C4-2B (cell line): ENCODE measurements around the gene SAAL1.

ENCODE experiments used
- ZFX ChIP-seq: fragments of 450-650 bp; IDR thresholded peaks from 2 replicates; pipeline ENCODE4 v1.6.1; 2017
- TF ChIP-seq, protein P1 (sequence below): fragments of 450-650 bp; conservative IDR thresholded peaks from 2 replicates; pipeline ENCODE4 v1.5.1; 2017; ENCODE audit warnings: mild to moderate bottlenecking

- TF ChIP-seq, protein P1, sequence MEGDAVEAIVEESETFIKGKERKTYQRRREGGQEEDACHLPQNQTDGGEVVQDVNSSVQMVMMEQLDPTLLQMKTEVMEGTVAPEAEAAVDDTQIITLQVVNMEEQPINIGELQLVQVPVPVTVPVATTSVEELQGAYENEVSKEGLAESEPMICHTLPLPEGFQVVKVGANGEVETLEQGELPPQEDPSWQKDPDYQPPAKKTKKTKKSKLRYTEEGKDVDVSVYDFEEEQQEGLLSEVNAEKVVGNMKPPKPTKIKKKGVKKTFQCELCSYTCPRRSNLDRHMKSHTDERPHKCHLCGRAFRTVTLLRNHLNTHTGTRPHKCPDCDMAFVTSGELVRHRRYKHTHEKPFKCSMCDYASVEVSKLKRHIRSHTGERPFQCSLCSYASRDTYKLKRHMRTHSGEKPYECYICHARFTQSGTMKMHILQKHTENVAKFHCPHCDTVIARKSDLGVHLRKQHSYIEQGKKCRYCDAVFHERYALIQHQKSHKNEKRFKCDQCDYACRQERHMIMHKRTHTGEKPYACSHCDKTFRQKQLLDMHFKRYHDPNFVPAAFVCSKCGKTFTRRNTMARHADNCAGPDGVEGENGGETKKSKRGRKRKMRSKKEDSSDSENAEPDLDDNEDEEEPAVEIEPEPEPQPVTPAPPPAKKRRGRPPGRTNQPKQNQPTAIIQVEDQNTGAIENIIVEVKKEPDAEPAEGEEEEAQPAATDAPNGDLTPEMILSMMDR = no peak
- no peak for TF ChIP-seq ZFX
Observed at GRCh38 chr11:18137186-18137800, 31.4 kb upstream of the SAAL1 start.
